Testis (tissue), 3 donors: ENCODE data around the gene PRUNE1. TPM values are rescaled to one million over a fixed set of nuclear protein-coding genes. Genes with fewer than 3 reads are reported as not detected.

Source experiments
- DNase-seq: peaks from one replicate; pipeline ENCODE4 v3.0.0-alpha.2; 2019
- H3K27ac ChIP-seq, 2 donors: fragments of 200-600 bp; sonication (generic); one replicate each; pipeline ENCODE4 v1.5.1; 2019
- H3K27me3 ChIP-seq: fragments of 200-600 bp; sonication (generic); one replicate; pipeline ENCODE4 v1.5.1; 2019
- H3K36me3 ChIP-seq: fragments of 200-600 bp; sonication (generic); one replicate; pipeline ENCODE4 v1.5.1; 2017; ENCODE audit warnings: low read depth; ENCODE audit errors: missing control alignments
- H3K4me1 ChIP-seq: fragments of 200-600 bp; sonication (generic); one replicate; pipeline ENCODE4 v1.5.1; 2019
- H3K4me3 ChIP-seq, 2 donors: fragments of 200-600 bp; sonication (generic); one replicate each; pipeline ENCODE4 v1.5.1; 2017 to 2019
- H3K9me3 ChIP-seq: fragments of 200-600 bp; sonication (generic); one replicate; pipeline ENCODE4 v1.5.1; 2017
- POLR2A ChIP-seq: fragments of 450-650 bp; IDR thresholded peaks from one replicate; pipeline ENCODE4 v1.6.1; 2017; ENCODE audit warnings: antibody characterized with exemption, mild to moderate bottlenecking, moderate library complexity
- WGBS, 2 donors: methylation state at CpG; one replicate each; pipeline ENCODE4 v1.1.5; 2018; 5-methylcytosine and 5-hydroxymethylcytosine counted together
- intact Hi-C: fragments of 100-400 bp; cut with DNase I; formaldehyde crosslinking; loops from one replicate; pipeline ENCODE4 v1.15.1; 2023; ENCODE audit warnings: low total_unique reads
- polyA plus RNA-seq: library from polyadenylated mRNA; stranded (reverse); fragments of 350-450 nt; fragmentation: Illumina TruSeq; extraction: RNeasy Lipid Tissue Mini Kit (QIAGEN cat#74804); gene quantifications from one replicate; pipeline ENCODE4 v1.2.3, GENCODE V29; 2014; ENCODE audit warnings: low read depth, low replicate concordance; ENCODE audit not compliant: insufficient read depth
- total RNA-seq, 2 donors: library from RNA; depleted of rRNA; stranded (reverse); fragments of >200 nt; gene quantifications; one replicate each; pipeline ENCODE4 v1.2.3, GENCODE V29; 2016
- TF ChIP-seq, protein P1 (sequence below), 3 experiments: fragments of 450-650 bp in 2 of 3; fragments of 200-600 bp in 1 of 3; sonication (generic) in 1 of 3; IDR thresholded peaks; one replicate each; pipeline ENCODE4 v1.5.1; 2016 to 2019; ENCODE audit warnings: antibody characterized with exemption in 3 of 3, mild to moderate bottlenecking in 2 of 3, moderate library complexity in 1 of 3

Gene PRUNE1
- total and polyA plus RNA-seq, 3 donors from 2014 or later, result 41.1 to 63.9 (median 45.5) TPM

DNA sequence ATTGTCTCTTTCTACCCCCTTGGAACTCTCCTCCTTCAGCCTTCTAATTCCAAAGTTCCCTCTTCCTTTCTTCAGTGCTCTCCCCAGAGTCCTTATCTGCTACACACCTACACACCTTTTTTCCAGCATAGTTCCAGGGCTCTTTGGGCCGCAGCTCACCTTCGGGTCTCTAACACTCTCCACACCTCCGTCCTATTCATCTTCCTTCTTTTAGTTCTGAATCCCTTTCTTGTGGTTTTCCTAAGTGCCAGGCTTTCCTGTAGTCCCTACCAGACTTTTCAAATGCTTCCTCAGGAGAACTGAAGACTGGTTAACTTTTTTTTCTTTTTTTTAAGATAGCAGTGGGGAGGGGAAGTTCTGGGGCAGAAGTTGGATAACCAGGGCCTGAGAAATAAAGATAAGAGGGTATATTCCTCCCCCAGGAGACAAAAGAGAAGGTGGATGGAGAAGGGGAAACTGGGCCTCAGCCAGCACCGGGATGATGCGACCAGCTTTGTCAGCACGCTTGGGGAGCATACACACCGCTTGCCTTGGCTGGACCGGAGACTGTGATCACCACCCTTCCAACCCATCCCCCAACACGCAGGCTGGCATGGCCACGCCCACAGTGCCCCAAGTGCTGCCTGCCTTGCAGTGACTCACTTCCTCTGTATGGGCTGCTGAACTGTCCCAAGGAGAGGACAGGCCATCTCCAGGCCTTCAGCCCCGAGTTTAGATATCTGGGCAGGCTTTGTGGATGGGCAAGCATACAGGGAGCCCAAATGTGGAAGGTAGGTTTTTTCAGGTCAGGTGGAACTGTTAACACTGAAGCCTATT is 31.2 kb upstream of the PRUNE1 start:
- TF ChIP-seq POLR2A, result no peak
- TF ChIP-seq, protein P1, sequence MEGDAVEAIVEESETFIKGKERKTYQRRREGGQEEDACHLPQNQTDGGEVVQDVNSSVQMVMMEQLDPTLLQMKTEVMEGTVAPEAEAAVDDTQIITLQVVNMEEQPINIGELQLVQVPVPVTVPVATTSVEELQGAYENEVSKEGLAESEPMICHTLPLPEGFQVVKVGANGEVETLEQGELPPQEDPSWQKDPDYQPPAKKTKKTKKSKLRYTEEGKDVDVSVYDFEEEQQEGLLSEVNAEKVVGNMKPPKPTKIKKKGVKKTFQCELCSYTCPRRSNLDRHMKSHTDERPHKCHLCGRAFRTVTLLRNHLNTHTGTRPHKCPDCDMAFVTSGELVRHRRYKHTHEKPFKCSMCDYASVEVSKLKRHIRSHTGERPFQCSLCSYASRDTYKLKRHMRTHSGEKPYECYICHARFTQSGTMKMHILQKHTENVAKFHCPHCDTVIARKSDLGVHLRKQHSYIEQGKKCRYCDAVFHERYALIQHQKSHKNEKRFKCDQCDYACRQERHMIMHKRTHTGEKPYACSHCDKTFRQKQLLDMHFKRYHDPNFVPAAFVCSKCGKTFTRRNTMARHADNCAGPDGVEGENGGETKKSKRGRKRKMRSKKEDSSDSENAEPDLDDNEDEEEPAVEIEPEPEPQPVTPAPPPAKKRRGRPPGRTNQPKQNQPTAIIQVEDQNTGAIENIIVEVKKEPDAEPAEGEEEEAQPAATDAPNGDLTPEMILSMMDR (IDR thresholded peaks at IDR 0.05), result no peak
- H3K27me3 ChIP-seq, result no peaks in the 10 kb centered on the region
- DNase-seq, result peak; percentile 81
- no peak overlapping the region for H3K4me3 ChIP-seq
- H3K9me3 ChIP-seq, result no peaks in the 10 kb centered on the region
- H3K4me1 ChIP-seq, result peaks cover 41% of the 10 kb centered on the region
- intact Hi-C loops, result no loop called here
- no peaks in the 10 kb centered on the region for H3K36me3 ChIP-seq
- peak overlapping the region in 1 of 2 donors; percentile 2 for H3K27ac ChIP-seq
- 69 to 76% methylated on average over 6 to 11 of the region's 11 CpGs for WGBS, 2 donors

DNA sequence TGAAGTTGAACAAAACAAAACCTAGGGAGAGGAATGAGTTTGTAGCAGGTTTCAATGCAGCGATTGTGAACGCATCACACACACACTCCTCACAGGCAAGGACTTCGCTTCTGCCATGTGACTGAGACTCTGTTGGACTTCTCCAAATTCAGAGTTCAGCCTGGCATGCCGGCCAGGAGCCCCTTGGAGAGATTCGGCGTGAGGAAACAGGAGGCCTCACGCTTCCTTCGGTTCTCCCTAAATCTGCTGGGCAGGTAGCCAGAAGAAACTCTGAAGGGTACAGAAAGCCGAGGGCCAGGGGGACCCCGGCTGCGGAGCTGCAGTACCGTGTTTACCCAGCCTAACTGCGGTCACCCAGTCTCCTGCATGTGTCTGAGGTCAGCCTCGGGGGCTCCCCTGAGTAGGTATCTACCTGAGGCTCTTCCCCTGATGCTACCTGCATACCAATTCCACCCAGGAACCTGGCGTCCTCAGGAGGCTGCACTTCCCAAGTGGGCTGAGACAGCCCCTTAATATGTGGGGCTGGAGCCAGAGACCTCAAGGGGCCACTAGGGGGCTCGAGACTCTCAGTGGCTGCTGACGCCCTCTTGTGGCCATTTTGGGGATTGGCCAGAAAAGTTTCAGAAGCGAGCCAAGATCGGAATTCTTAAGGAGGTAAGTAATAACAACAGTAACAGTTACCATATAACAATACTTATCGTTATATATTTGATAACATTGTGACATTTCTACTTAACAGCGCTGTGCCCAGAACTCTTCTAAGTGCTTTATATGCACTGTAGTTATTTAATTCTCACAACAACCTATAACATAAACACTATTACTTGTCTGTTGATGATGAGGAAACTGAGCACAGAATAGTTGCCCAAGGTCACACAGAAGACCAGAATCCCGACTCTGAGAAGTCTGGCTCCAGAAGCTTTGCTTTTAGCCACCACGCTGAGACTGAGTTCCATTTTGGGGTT is 28.9 kb upstream of the PRUNE1 start:
- DNase-seq, result peak; percentile 96
- Histone ChIP-seq H3K36me3 (no peaks in the 10 kb centered on the region), H3K4me1 (peaks cover 33% of the 10 kb centered on the region), H3K27me3 (no peaks in the 10 kb centered on the region), H3K9me3 (no peaks in the 10 kb centered on the region), H3K4me3 (no peak overlapping the region), H3K27ac (peak overlapping the region; percentile 75 to 78)
- TF ChIP-seq, protein P1 (IDR thresholded peaks at IDR 0.05), result peak; percentile 95 to 99 (median 99)
- TF ChIP-seq POLR2A, result no peak
- 21 to 25% methylated on average over 22 of the region's 23 CpGs for WGBS, 2 donors
- intact Hi-C loops, result no loop called here

DNA sequence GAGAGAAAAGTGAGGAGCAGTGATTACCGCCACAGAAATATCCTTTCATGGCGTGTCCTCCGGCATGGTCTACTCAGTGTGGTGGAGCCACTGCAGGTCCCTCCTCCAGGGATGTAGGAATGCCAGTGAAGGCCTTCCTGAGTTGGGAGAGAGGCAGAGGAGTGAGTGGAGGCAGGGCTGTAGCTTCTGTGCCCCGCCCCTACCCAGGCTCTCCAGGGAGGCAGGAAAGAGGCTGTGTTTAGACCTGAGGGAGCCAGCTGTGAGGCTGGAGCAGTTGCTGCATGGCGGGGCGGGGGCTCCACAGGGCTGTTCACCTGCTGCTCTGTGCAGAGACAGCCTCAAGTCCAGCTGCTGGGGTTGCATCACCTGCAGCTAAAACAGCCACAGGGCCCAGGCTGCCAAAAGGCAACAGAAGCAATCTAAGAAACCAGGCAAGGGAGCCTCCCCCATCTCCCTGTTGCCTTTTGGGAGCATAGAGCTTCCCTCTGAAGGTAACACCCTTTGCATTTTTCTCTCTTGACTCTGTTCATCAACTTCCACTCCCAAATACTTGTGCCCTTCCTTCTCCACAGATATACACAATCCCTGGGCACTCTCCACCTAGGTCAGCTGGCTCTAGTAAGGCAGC is 27.0 kb upstream of the PRUNE1 start:
- no peak for DNase-seq
- H3K27ac ChIP-seq, result no peak overlapping the region
- peaks cover 33% of the 10 kb centered on the region for H3K4me1 ChIP-seq
- H3K36me3 ChIP-seq, result no peaks in the 10 kb centered on the region
- no peaks in the 10 kb centered on the region for H3K9me3 ChIP-seq
- 82 to 88% methylated on average over 6 of the region's 6 CpGs for WGBS, 2 donors
- intact Hi-C loops, result no loop called here
- no peak overlapping the region for H3K4me3 ChIP-seq
- no peaks in the 10 kb centered on the region for H3K27me3 ChIP-seq
- TF ChIP-seq, protein P1 (IDR thresholded peaks at IDR 0.05), result no peak
- TF ChIP-seq POLR2A, result no peak

DNA sequence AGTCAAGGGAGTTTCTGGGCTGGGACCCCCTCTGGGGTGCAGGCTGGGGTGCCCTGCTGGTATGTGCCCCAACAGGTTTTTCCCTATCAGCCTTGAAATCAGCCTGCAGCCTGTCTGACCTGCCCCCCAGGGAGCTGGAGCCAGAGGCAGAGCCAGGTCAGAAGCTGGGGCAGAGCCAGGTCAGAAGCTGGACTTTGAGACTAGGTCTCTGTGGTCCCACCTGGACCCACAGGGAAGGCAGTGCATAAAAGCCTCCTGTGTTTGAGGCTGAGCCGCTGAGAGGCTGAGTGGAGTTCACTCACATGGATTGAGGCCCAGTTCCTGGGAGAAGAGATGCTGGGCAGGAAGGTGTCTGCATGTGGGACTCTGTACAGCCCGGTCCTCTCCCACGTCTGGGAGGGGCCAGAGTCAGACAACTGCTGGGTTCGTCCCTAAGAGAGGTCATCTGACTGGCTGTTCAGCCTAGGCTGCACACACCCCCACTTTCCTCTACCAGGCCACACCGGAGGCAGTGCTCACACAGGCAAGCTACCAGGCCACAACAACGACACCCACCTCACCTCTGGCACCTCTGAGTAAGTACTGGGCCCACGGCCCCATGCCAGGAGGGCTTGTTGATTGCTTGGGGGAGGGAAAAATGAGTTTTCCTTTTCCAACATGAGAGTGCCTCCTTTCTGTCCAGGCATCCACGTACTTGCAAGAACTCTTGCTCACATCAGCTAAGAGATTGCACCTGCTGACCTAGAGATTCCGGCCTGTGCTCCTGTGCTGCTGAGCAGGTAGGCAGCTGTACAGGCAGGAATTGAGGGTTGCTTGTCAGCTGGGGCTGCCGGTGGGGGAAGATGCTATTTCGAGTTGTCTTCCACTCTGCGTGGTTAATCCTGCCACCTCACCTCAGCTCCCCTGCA is 26.2 kb upstream of the PRUNE1 start, which contains the start of gene ANXA9:
Gene ANXA9, plus strand, starts transcription at position 488 of the 908 bp plus-strand sequence. CDS start 814 bp downstream, outside the sequence.
- TF ChIP-seq, protein P1 (IDR thresholded peaks at IDR 0.05), result no peak
- TF ChIP-seq POLR2A, result no peak
- Histone ChIP-seq H3K9me3 (no peaks in the 10 kb centered on the region), H3K36me3 (no peaks in the 10 kb centered on the region), H3K27me3 (no peaks in the 10 kb centered on the region), H3K4me3 (no peak within 1 kb of the TSS), H3K27ac (no peak within 1 kb of the TSS), H3K4me1 (peaks cover 33% of the 10 kb centered on the region)
- 49 to 58% methylated on average over 6 to 12 of the region's 12 CpGs for WGBS, 2 donors
- intact Hi-C loops, result no loop called here
- DNase-seq, result peak; percentile 89
